Colon (tissue), 2 donors: Measurements from ENCODE around the gene SHFL.

Experiments used
- FAIRE-seq: peaks from 2 replicates; lab custom pipeline; 2012; peaks lifted over from hg19 to GRCh38; lab: Jason Lieb, UNC
- donor health status: control.
- donor health status: control.

Gene SHFL

GRCh38 chr19:10085641-10086590 is at the start of gene SHFL:
Gene SHFL, plus strand, starts transcription at chr19:10086317. Its CDS starts 111 bp downstream, at chr19:10086428.
- no peak for FAIRE-seq

GRCh38 chr19:10036601-10037071 is 49.5 kb upstream of the SHFL start:
- FAIRE-seq, result no peak

DNA sequence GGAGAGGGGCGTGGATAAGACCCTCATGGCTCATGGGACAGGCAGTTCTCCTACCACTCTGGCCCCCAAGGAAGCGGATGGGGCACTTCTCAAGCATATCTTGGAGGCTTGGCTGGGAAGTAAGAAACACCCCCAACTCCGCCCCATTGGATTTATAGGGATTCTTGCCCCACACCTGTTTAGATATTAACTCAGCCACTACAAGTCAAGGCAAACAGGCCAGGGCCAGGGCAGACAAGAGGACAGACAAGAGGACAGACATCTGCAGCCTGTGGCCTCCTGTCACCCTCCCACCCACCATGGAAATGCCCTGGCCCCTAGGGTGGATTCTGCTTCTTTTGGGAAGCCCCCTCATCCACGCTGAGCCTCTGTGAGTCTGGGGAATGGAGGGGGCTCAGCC is 48.8 kb upstream of the SHFL start:
- no peak for FAIRE-seq

DNA sequence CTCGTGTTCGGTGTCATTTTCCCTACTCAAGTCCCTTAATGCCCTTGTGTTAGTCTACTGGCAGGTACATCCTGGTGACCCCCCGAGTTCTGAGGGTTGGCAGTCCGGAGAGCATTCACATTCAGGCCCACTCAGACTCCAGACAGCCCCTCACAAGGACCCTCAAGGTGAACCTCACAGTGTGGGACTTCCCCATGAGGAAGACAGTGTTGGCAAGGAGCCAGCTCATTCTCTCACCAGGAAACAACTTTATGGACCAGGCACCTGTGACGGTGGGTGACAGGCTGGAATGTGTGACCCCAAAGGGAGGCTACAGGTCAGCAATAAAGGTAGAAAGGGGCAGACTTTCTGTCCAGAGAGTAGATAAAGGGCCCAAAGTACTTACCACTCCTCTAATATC is 48.3 kb upstream of the SHFL start:
- no peak for FAIRE-seq

DNA sequence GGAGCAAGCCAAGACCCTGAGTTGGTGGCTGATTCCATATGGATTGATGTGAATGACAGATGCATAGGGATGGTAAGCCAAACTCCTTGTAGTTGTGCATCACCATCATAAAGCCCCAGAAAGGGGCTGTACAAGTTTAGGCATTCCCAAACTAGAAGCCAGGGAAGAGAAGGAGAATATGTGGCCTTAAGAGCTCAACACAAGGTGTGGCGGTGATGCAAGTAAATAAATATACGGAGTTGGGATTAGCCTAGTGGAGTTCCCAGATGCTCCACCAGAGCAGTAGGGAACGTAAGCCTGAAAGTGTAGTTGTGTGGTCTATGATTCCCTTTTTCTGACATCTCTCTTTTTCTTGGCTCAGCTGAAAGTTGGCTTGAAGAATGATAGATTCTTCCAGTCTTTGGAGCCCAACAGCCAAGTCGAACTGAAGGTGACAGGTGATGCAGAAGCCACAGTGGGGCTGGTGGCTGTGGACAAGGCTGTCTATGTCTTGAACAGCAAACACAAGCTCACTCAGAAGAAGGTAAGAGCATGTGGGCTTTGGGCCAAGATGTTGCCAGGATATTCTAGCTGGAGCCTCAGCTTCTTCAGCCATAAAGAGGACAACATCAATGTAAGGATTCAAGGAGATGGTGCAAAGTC is 42.7 kb upstream of the SHFL start:
- FAIRE-seq, result no peak

GRCh38 chr19:10044390-10044789 is 41.7 kb upstream of the SHFL start:
- no peak for FAIRE-seq

DNA sequence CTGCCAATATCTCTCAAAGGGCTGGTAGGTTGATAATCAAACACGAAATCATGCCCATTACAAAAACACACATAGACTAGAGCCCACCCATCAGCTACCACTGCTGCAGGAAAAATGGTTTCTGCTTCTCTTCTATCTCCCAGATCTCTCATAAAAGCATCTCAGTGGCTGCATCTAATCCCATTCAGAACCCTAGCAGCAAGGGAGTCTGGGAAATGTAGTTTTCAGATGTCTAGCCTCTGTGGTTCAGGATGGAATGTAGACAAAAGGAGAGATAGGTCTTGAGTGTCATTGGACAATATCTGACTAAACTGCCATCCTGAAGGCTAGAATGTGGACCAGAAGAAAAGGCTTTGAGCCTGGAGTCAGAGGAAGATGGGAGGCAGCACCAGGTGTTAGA is 40.7 kb upstream of the SHFL start:
- FAIRE-seq, result no peak

GRCh38 chr19:10049626-10050025 is 36.5 kb upstream of the SHFL start:
- FAIRE-seq, result no peak

GRCh38 chr19:10052602-10053360 is 33.3 kb upstream of the SHFL start:
- no peak for FAIRE-seq

- no peak for FAIRE-seq
Observed at GRCh38 chr19:10061717-10062310, 24.3 kb upstream of the SHFL start.

- no peak for FAIRE-seq
Observed at GRCh38 chr19:10068205-10068604, 17.9 kb upstream of the SHFL start.

GRCh38 chr19:10069046-10069445 is 17.1 kb upstream of the SHFL start:
- no peak for FAIRE-seq

DNA sequence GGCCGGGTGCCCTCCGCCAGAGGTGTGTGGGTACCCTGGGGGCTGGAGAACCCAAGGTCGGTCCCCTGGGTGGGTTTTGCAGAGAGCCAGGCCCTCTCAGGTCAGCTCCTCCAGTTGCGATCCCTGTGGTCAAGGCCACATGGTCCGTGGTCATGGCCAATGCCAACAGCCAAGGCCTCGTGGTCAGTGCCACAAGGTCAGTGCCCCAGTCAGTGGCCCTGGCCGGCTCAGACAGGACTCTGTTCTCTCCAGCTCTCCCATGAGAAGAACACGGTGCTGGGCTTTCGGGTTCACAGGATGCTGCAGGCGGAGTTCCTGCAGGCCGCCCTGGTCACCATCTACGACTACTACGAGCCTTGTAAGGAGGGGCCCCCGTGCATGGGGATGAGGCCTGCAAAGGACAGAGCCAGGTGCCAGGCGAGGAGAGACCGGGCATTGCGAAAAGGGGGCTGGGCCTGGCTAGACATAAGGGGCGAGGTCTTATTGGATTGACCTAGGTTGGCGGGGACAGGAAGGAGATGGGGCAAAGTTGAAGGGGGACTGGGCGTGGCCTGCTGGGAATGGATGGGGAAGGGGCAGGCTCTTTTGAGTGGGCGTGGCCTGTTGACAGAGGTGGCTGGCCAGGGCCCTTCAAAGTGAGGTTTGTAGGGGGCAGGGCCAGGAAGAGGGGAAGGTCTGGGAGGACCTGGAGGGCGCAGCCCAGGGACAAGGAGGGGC is 15.2 kb upstream of the SHFL start:
- no peak for FAIRE-seq

GRCh38 chr19:10074153-10074552 is 12.0 kb upstream of the SHFL start:
- no peak for FAIRE-seq

- no peak for FAIRE-seq
Observed at GRCh38 chr19:10076535-10076934, 9.6 kb upstream of the SHFL start.

DNA sequence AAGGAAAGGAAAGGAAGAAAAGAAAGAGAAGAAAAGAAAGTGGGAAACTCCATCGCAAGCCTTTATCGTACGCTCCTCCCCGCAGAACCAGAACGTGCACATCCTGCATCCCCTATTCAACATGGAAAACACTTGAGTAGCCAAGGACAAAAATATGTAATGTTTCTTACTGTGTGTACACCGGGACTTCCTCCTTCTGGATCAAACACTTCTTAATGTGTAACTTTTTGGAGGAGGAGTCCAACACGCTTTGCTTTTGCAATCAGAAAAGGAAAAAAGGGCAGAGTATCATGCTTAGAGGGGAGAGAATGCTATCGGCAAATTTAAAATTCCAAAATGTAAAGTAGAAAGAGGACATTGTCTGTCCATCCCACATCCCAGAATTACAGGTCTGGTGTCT is 7.8 kb upstream of the SHFL start:
- FAIRE-seq, result no peak

DNA sequence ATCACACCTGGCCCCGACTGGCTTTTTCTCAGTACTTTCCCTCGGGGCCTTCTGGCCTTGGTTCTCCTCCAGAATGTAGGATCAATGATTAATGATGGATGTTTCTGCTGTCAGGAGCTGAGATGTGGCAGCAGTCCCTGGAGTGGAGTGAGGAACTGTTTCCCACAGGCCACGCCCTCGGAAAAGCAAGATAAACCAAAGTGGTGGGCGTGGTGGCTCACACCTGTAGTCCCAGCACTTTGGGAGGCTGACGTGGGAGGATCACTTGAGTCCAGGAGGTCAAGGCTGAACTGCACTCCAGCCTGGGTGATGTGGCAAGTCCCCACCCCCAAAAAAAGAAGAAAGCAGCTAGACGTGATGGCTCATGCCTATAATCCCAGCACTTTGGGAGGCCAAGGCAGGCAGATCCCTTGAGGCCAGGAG is 7.1 kb upstream of the SHFL start:
- no peak for FAIRE-seq

DNA sequence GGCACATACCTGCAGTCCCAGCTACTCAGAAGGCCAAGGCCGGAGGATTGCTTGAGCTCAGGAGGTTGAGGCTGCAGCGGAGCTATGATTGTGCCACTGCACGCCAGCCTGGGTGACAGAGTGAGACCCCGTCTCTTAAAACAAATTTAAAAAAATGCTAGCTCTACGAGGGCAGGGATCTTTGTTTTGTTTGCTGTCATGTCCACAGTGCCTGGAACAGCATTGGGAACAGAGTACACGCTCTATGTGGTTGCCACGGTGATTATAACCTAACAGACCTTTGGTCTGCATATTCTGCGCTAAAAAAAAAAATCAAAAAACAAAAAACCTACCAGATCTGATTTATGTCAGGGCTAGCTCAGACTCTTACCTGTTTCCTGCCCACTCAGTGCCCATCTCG is 2.2 kb upstream of the SHFL start:
- no peak for FAIRE-seq

DNA sequence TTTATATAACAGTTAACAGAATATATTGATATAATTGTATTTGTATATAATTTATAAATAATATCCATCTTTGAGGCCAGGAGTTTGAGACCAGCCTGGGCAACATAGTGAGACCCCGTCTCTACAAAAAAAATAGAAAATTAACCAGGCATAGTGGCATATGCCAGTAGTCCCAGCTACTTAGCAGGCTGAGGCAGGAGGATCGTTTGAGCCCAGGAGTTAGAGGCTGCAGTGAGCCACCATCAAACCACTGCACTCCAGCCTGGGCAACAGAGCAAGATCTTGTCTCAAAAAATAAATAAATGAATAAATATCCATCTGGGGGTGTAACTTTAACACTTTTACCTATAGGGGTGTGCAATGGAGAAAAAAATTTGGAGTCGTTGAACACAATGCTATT is 1.3 kb upstream of the SHFL start:
- no peak for FAIRE-seq

GRCh38 chr19:10086591-10087192 is 575 bp downstream of the SHFL start:
- FAIRE-seq, result no peak
